DND-41 (cell line): ENCODE results near the gene IL17RB.

Experiments
- EZH2 ChIP-seq: IDR thresholded peaks from 3 replicates; pipeline ENCODE4 v1.6.1; 2012; ENCODE audit warnings: borderline replicate concordance, low read depth, mild to moderate bottlenecking, moderate library complexity, low read length, inconsistent platforms; ENCODE audit not compliant: severe bottlenecking
- TF ChIP-seq, protein P1 (sequence below): IDR thresholded peaks from 2 replicates; pipeline ENCODE4 v1.5.1; 2012; ENCODE audit warnings: borderline replicate concordance, low read length, moderate library complexity, mild to moderate bottlenecking; ENCODE audit not compliant: poor library complexity, severe bottlenecking; ENCODE audit errors: extremely low read depth

DNA sequence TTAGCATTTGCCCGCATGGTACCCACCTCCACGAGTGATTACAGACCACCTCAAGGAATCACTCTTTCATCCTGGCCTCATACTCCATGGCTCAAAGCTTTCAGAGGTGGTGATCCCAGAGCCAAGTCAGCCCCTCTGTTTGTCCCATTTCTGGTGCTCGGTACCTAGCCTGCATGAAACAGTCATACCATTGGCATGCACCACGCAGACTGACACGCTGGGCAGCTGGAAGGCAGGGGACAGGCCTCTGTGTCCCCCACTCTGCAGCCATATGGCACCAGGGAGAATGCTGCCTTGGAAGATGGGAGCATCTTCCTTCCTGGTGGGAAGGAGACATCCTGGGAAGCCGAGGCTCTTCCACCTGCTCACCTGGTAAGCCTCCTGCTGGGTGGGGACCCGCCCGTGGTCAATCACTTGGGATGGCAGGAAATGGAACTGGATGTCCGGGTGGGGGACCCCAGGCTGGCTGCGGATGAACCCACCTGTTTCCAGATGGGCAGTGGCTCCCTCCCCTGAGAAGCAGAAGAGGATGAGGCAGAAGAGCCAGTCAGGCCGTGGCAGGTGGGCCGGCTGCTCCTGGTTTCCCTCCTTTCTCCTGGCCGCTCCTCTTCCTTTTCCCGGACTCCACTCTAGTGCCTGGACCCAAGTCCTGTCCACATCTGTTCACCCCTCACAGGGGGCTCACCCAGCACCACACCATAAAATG is 27.1 kb upstream of the IL17RB start:
- TF ChIP-seq, protein P1, sequence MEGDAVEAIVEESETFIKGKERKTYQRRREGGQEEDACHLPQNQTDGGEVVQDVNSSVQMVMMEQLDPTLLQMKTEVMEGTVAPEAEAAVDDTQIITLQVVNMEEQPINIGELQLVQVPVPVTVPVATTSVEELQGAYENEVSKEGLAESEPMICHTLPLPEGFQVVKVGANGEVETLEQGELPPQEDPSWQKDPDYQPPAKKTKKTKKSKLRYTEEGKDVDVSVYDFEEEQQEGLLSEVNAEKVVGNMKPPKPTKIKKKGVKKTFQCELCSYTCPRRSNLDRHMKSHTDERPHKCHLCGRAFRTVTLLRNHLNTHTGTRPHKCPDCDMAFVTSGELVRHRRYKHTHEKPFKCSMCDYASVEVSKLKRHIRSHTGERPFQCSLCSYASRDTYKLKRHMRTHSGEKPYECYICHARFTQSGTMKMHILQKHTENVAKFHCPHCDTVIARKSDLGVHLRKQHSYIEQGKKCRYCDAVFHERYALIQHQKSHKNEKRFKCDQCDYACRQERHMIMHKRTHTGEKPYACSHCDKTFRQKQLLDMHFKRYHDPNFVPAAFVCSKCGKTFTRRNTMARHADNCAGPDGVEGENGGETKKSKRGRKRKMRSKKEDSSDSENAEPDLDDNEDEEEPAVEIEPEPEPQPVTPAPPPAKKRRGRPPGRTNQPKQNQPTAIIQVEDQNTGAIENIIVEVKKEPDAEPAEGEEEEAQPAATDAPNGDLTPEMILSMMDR = no peak
- no peak for TF ChIP-seq EZH2
